GM19239 (cell line): Measurements from ENCODE around the gene ANO3.

ENCODE experiments used
- DNase-seq: peaks from one replicate; pipeline ENCODE4 v3.0.0; 2011; ENCODE audit warnings: low spot score; ENCODE audit not compliant: insufficient read length
- FAIRE-seq: peaks from 2 replicates; lab custom pipeline; 2011; peaks lifted over from hg19 to GRCh38; lab: Jason Lieb, UNC

The ANO3 gene

GRCh38 chr11:26478710-26479109 lies 146.8 kb downstream of the ANO3 start:
- DNase-seq (no peak), FAIRE-seq (no peak)

DNA sequence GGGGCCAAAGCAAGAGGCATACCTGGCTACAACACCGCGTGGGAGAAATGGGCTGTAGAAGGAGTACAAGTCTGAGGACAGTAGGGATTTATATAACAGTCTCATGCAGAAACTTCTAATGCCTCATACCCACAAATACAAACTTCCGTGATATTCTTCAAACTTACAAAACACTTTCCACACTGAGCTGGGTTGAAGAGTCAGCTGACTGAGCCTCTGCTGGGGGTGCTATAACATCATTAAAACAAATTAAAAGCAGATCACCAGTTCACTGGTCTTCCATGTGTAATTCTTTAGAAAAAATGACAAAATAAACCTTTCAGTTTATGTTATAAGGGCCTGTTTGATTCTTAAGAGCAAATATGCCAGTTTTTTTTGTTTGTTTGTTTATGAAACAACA lies 148.1 kb downstream of the ANO3 start:
- FAIRE-seq (no peak), DNase-seq (no peak)

- FAIRE-seq (no peak), DNase-seq (no peak)
These were observed 151.2 kb downstream of the ANO3 start for GRCh38 chr11:26483108-26483507.

- FAIRE-seq (no peak), DNase-seq (no peak)
These were observed 158.6 kb downstream of the ANO3 start for GRCh38 chr11:26490546-26490945.

GRCh38 chr11:26493616-26494015 lies 161.7 kb downstream of the ANO3 start:
- FAIRE-seq (no peak), DNase-seq (no peak)

GRCh38 chr11:26507229-26507628 lies 175.3 kb downstream of the ANO3 start:
- FAIRE-seq (no peak), DNase-seq (no peak)

DNA sequence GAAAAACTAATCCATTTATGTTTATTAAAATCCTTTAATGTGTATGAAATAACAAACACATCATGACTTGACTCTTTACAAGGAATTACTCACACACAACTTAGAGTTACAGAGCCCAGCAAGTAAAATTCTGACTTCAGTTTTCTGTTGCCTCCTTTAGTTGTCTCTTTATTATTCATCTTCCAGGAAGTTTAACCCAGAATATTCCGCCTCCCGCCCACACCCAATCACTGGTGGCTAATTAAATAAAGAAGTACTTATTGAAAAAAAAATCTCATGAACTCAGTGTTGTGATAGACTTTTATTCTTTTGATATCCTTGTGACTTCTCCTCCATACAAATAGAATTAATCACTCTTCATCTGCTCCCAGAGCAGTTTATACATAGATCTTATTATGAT lies 178.2 kb downstream of the ANO3 start:
- DNase-seq (no peak), FAIRE-seq (no peak)

- FAIRE-seq (no peak), DNase-seq (no peak)
These were observed 178.8 kb downstream of the ANO3 start for GRCh38 chr11:26510756-26511155.

- DNase-seq, result no peak
- no peak for FAIRE-seq
These were observed 180.3 kb downstream of the ANO3 start for GRCh38 chr11:26512196-26512595.

GRCh38 chr11:26519469-26519868 lies 187.5 kb downstream of the ANO3 start:
- no peak for FAIRE-seq
- no peak for DNase-seq

DNA sequence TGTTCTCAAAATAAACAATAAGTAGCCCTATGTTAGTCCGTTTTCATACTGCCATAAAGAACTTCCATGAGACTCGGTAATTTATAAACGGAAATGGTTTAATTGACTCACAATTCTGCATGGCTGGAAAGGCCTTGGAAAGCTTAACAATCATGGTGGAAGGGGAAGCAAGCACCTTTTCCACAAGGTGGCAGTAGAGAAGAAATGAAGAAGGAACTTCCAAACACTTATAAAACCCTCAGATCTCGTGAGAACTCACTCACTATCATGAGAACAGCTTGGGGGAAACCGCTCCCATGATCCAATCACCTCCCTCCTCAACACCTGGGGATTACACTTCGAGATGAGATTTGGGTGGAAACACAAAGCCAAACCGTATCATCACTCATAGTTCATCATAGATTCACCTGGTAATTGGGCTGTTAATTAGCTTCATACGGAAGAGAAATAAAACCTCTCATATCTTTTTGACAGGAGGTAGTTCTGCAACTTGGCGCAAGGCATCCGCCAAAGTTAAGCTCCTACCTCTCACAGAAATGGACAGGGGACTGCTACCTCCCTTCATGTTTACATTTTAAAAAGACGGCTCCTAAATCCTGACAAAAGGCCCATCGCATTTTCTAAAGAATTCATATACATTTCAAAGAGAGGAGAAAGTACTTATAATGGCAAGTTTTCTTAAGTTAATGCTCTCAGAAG lies 191.1 kb downstream of the ANO3 start:
- no peak for FAIRE-seq
- no peak for DNase-seq

GRCh38 chr11:26527685-26528084 lies 195.8 kb downstream of the ANO3 start:
- FAIRE-seq (no peak), DNase-seq (no peak)

- FAIRE-seq (no peak), DNase-seq (no peak)
These were observed 205.4 kb downstream of the ANO3 start for GRCh38 chr11:26537341-26537740.

- DNase-seq, result no peak
These were observed 207.6 kb downstream of the ANO3 start for GRCh38 chr11:26539517-26539916.

DNA sequence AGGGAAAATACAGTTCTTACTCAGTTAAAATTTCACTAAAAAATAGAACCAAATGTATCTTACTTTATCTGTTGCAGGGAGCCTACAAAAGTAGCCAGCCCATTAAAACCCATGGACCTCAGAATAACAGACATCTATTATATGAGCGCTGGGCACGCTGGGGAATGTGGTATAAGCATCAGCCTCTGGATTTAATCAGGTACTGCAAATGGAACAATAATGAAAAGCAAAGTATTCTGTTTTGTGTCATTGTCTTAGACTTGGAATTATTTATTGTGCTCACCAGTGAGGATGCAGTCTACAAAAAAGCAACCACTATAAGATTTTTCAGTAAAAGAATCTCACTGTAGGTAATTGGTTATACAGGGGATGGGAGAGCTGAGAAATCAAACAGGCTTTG lies 209.9 kb downstream of the ANO3 start:
- FAIRE-seq (no peak), DNase-seq (no peak)

More at GRCh38 chr11:26539517-26539916, 207.6 kb downstream of the ANO3 start:
- FAIRE-seq, result no peak

- FAIRE-seq, result no peak
These were observed 217.2 kb downstream of the ANO3 start for GRCh38 chr11:26549176-26549575.

DNA sequence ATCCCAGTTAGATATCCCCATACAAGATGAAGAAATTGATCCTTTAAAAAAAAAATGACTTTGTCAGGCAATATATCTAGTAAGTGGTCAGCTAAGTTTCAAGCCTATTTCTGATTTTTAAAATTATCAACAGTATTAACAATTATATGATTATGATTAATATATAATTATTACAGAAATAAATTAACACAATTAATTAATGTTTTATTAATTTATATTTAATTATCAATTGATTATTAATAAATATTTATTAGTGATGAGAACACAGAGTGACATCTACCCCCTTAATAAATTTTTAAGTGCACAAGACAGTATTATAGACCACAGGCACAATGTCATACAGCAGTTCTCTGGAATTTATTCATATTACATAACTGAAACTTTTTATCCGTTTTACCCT lies 218.1 kb downstream of the ANO3 start:
- no peak for FAIRE-seq

More at GRCh38 chr11:26549176-26549575, 217.2 kb downstream of the ANO3 start:
- no peak for DNase-seq

GRCh38 chr11:26551186-26551801 lies 219.4 kb downstream of the ANO3 start:
- FAIRE-seq (no peak), DNase-seq (no peak)

More for the DNA sequence above, 218.1 kb downstream of the ANO3 start:
- no peak for DNase-seq

- FAIRE-seq (no peak), DNase-seq (no peak)
These were observed 221.3 kb downstream of the ANO3 start for GRCh38 chr11:26553182-26553581.

GRCh38 chr11:26554455-26554854 lies 222.5 kb downstream of the ANO3 start:
- DNase-seq (no peak), FAIRE-seq (no peak)

DNA sequence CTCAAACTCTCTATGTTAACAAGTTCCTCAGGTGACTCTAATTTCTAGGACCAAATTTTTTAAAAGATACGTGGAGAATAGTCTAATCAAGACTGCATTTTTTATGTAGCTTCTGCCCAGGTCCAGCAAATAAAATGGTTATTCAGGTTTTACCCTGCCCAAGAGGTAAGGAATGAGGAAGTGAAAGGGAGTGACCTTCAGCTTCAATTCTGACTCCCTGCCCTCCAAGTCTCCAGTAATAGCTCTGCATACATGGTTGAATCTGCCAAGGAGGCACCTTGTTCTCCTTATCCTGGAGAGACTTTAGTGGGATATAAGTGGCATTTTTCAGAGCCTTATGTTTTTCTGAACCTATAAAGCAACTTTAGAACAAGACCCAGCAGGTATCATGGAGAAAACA lies 224.7 kb downstream of the ANO3 start:
- DNase-seq (no peak), FAIRE-seq (no peak)

GRCh38 chr11:26557666-26558065 lies 225.7 kb downstream of the ANO3 start:
- FAIRE-seq, result no peak
- no peak for DNase-seq
